GM12878 (cell line): ENCODE data around the gene OR52M1.

Experiments used
- BHLHE40 ChIP-seq, 2 experiments: fragments of 450-650 bp in 1 of 2; IDR thresholded peaks; 2 replicates each; pipeline ENCODE4 v1.6.1; 2011 to 2017; ENCODE audit warnings: low read depth in 2 of 2, borderline replicate concordance in 1 of 2, improper control_type of control experiment in 1 of 2, low read length in 1 of 2, mild to moderate bottlenecking in 1 of 2
- BRCA1 ChIP-seq: IDR thresholded peaks from 2 replicates; pipeline ENCODE4 v1.6.1; 2011; ENCODE audit warnings: low read depth, low read length, improper control_type of control experiment
- CBFB ChIP-seq: IDR thresholded peaks from 2 replicates; pipeline ENCODE4 v1.6.1; 2016; ENCODE audit warnings: antibody characterized with exemption, low read depth
- CREM ChIP-seq: IDR thresholded peaks from 2 replicates; pipeline ENCODE4 v1.6.1; 2014; ENCODE audit warnings: antibody characterized with exemption, low read depth
- CTCF ChIP-seq, 3 experiments: IDR thresholded peaks in 2 of 3; conservative IDR thresholded peaks in 1 of 3; 2 replicates each; pipeline ENCODE4 v1.5.1; 2011; ENCODE audit warnings: low read depth in 3 of 3, low read length in 3 of 3, mild to moderate bottlenecking in 3 of 3, control low read depth in 2 of 3, moderate library complexity in 2 of 3, inconsistent platforms in 1 of 3, mixed read lengths in 1 of 3; ENCODE audit not compliant: control insufficient read depth in 2 of 3, insufficient read depth in 1 of 3; ENCODE audit errors: extremely low read depth in 1 of 3
- EP300 ChIP-seq, 2 experiments: fragments of 150-350 bp in 1 of 2; IDR thresholded peaks; 2 replicates each; pipeline ENCODE4 v1.6.1; 2011 to 2012; ENCODE audit warnings: low read depth in 2 of 2, low read length in 2 of 2, borderline replicate concordance in 1 of 2, improper control_type of control experiment in 1 of 2, inconsistent platforms in 1 of 2; ENCODE audit not compliant: control insufficient read depth in 1 of 2
- FOS ChIP-seq: IDR thresholded peaks from 3 replicates; pipeline ENCODE4 v1.6.1; 2011; ENCODE audit warnings: borderline replicate concordance; ENCODE audit not compliant: insufficient read length; ENCODE audit errors: extremely low read depth
- HDAC2 ChIP-seq: fragments of 200-600 bp; sonication (generic); IDR thresholded peaks from 2 replicates; pipeline ENCODE4 v1.6.1; 2017
- HDAC6 ChIP-seq: fragments of 200-600 bp; sonication (generic); IDR thresholded peaks from one replicate; pipeline ENCODE4 v1.8.0; 2017; ENCODE audit warnings: antibody characterized with exemption; ENCODE audit not compliant: unreplicated experiment
- REST ChIP-seq: IDR thresholded peaks from 2 replicates; pipeline ENCODE4 v1.6.1; 2012; ENCODE audit warnings: mild to moderate bottlenecking, low read depth, low read length
- SIN3A ChIP-seq: IDR thresholded peaks from 2 replicates; pipeline ENCODE4 v1.6.1; 2012; ENCODE audit warnings: low read depth, low read length, improper control_type of control experiment
- SREBF2 ChIP-seq: IDR thresholded peaks from 2 replicates; pipeline ENCODE4 v1.6.1; 2012; ENCODE audit warnings: mild to moderate bottlenecking, low read length
- TF ChIP-seq, protein P1 (sequence below): IDR thresholded peaks from 2 replicates; pipeline ENCODE4 v1.6.1; 2012; ENCODE audit warnings: low read length, inconsistent platforms

GRCh38 chr11:4511282-4512245 lies 33.4 kb upstream of the OR52M1 start:
- TF ChIP-seq, protein P1, sequence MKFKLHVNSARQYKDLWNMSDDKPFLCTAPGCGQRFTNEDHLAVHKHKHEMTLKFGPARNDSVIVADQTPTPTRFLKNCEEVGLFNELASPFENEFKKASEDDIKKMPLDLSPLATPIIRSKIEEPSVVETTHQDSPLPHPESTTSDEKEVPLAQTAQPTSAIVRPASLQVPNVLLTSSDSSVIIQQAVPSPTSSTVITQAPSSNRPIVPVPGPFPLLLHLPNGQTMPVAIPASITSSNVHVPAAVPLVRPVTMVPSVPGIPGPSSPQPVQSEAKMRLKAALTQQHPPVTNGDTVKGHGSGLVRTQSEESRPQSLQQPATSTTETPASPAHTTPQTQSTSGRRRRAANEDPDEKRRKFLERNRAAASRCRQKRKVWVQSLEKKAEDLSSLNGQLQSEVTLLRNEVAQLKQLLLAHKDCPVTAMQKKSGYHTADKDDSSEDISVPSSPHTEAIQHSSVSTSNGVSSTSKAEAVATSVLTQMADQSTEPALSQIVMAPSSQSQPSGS: no peak
- TF ChIP-seq HDAC2 (no peak), CTCF (IDR thresholded peaks at IDR 0.05 in 2 of 3, conservative IDR thresholded peaks at IDR 0.05 in 1 of 3; ENCODE audit: control insufficient read depth in 2 of 3, extremely low read depth in 1 of 3, insufficient read depth in 1 of 3, low read depth in 3 of 3, low read length in 3 of 3) (no peak), BRCA1 (no peak), REST (no peak), SREBF2 (no peak), BHLHE40 (IDR thresholded peaks at IDR 0.05; ENCODE audit: borderline replicate concordance in 1 of 2, low read depth in 2 of 2, low read length in 1 of 2) (no peak), FOS (no peak), HDAC6 (no peak), CREM (no peak), SIN3A (no peak), EP300 (IDR thresholded peaks at IDR 0.05; ENCODE audit: borderline replicate concordance in 1 of 2, control insufficient read depth in 1 of 2, low read depth in 2 of 2, low read length in 2 of 2) (no peak), CBFB (no peak)
